GM19372 (cell line): ENCODE results near the gene SPG7.

Experiments
- ATAC-seq: cut with Tn5 transposase; IDR thresholded peaks from one replicate; pipeline ENCODE4 v1.9.1; 2021; ENCODE audit warnings: mild to moderate bottlenecking, low read depth, moderate library complexity; ENCODE audit not compliant: unreplicated experiment

Gene SPG7

DNA sequence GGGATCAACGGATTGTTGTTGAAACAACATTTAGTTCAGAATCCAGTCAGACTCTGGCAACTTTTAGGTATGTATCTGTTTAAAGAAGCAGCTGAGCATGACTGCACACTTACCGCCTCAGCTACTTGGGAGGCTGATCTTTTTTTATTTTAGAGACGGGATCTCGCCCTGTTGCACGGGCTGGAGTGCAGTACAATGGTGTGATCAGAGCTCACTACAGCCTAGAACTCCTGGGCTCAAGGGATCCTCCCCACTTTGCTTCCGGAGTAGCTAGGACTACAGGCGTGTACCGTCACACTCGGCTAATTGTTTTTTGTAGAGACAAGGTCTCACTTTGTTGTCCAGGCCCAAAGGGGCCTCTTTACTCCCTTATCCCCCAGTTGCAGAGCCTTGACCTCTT lies 2.3 kb downstream of the SPG7 start:
- ATAC-seq: no peak

DNA sequence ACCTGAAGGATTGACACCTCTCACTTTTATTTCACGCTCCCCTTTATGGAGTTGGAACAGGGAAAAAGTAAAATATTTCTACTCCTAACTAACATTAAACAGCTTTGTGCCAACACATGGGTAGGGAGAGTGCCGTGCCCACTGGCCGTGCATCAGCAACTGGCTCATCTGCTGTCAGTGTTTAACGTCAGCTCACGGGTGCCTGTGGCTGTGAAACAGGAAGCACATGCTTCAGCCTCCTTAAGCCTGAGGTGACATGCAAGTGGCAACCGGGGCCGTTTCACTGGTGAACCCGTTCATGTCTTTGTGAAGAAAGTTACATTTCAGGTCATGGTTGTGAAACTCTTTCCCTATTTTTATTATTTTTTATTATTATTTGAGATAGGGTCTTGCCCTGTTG lies 3.2 kb downstream of the SPG7 start:
- ATAC-seq: no peak

DNA sequence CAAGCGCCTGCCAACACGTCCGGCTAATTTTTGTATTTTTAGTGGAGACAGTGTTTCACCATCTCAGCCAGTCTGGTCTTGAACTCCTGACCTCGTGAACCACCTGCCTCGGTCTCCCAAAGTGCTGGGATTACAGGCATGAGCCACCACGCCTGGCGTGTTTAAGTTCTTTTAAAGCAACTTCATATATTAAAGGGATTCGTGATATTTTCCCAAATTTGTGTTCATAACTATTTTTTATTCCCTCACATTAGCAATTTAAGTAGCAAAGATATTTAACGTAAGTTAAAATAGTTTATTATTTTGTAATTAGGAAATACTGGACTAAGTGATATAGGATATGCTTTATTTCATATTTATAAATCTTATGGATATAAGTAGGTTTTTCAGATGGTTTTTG lies 4.2 kb downstream of the SPG7 start:
- ATAC-seq: no peak

DNA sequence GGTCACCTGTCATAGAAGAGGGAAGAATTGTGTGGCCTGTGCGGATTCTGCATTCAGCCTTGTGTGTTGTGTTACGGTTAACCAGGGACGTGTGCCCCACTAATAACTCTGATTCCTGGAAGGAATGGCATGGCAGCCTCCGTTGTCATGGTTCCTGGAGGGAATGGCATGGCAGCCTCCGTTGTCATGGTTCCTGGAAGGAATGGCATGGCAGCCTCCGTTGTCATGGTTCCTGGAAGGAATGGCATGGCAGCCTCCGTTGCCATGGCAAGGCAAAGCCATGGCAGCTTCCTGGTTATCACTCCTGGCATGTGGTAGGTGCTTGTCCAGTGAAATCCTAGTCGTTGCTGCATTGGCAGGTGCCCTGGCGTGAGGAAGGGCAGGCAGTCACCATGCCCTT lies 8.9 kb downstream of the SPG7 start:
- no peak for ATAC-seq

DNA sequence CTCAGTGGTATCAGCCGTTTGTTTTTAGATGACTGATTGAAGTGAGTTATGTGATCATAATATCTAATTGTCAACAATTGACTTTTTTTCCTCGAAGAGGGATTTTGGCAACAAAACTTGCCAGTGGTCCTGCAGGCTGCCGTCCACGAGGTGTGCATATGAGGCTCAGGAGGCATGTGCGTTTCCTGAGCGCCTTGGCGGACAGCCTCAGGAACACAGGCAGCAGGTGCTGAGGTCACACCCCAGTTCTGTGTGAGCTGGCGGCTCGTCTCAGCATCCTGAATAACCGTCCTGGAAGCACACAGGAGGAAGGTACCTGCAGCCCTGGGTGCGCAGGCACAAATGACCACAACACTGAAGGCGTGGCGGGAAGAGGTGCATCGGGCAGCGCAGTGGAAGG lies 11.7 kb downstream of the SPG7 start:
- ATAC-seq: no peak

DNA sequence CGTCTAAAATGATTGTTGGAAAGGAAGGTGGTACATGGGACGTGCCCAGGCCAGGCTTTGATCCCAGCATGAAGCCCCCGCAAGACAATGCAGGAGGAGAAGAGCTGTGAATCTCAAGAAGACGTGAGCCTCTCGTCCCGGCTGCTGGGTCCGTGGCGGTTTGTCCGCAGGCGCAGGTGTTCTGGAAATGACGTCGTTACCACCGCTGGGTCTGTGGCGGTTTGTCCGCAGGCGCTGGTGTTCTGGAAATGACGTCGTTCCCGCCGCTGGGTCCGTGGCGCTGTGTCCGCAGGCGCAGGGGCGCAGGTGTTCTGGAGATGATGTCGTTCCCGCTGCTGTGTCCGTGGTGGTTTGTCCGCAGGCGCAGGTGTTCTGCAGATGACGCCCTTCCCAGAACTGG lies 14.1 kb downstream of the SPG7 start:
- no peak for ATAC-seq

DNA sequence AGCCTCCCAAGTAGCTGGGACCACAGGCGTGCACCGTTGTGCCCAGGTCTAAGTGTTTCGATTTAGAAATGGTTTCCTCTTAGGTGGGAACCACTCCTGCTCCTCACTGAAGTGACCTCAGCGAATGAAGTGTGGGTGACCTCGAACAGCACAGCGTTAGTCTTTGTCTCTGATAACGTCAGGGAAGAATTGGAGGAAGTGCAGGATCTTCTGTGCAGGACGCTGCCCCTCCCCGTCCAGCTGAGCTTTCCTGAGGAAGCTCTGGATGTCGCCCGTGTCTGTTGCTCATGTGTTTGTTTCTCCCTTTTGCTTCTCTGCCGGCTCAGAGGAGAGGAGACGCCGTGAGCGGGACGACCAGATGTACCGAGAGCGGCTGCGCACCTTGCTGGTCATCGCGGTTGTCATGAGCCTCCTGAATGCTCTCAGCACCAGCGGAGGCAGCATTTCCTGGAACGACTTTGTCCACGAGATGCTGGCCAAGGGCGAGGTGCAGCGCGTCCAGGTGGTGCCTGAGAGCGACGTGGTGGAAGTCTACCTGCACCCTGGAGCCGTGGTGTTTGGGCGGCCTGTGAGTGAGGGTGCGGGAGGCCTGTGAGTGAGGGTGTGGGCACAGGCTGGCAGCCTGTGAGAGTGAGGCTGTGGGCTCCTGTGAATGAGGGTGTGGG lies 15.6 kb downstream of the SPG7 start:
- no peak for ATAC-seq

DNA sequence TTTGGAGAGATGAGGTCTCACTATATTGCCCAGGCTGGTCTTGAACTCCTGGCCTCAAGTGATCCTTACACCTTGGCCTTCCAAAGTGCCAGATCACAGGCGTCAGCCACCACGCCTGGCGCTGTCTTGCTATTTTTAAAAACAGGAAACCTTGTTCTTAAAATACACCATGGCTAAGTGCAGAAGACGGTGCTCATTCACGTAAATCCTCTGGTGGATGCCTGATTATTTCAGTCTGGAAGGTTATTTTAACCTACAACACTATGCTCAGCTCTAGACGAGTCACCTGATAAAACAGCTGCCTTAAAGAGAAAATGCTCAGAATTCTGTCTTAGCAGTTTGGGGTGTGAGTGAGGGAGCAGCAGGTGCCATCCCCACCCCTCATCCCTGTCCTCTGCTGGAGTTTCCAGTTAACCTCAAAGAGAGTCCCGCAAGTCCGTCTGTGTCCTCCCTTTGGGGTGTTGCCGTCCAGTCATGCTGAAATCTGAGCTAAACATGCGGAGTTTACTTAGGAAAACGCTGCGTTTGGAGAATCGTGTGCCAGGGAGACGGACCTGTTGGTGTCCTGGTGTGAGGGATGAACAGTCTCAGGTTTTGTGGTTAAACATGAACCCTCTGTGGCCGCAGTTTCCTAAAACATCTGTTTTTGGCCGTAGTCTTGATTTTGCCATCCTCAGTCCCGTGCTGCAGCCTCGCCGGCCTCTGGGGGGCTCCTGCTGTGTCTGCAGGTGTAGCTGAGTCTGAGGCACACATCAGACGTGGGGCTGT lies 17.1 kb downstream of the SPG7 start:
- ATAC-seq: no peak

DNA sequence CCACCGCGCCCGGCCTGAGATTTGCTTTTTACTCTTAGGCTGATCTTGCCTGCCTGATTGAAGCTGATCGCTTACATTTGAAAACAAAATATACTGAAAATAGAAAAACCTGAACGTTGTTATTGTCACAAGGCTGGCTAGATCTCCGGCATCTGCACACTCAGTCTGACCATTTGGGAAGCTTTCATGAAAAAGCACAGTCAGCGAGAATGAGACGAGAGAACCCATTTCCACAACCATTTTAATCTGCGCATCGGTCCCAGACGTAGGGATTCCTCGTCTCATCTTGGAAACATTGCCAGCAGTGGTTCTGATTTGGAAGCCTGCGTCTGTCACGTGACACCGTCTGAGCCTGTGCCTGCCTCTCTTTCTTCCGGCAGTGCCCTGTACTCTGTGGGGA lies 20.9 kb downstream of the SPG7 start:
- no peak for ATAC-seq

DNA sequence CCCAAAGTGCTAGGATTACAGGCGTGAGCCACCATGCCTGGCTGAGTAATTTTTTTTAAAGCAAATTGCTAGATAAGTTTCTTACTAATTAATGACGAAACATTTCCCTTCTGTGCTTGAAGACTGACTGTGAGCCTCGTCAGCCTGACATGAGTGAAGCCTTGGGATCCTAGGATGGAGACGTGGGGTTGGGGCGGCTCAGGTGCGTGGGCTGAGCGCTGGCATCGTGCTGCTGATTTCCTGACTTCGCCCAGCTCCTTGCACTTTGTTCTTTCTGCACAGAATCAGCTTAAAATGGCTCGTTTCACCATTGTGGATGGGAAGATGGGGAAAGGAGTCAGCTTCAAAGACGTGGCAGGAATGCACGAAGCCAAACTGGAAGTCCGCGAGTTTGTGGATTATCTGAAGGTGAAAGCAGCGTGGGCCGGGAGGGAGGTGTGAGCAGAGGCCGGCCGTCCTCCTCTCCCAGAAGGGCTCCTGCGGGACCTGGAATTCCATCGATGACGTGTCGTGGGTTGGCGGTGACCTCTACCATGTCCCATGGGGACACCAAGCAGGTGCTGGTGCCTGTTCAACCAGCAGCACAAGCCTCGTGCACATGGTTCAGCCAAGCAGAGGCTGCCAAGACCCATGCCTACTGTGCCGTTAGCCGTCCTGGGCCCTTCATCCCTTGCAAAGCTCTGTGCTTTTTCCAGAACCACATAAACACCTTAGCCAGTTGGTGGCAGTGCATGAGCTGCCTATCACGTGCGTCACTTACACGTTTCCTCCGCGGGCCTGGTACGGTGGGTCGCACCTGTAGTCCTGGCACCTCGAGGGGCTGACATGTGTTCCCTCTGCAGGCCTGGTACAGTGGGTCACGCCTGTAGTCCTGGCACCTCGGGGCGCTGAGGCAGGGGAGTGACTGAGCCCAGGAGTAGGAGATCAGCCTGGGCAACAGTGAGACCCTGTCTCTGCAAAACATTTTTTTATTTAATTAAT lies 22.5 kb downstream of the SPG7 start:
- ATAC-seq: no peak

DNA sequence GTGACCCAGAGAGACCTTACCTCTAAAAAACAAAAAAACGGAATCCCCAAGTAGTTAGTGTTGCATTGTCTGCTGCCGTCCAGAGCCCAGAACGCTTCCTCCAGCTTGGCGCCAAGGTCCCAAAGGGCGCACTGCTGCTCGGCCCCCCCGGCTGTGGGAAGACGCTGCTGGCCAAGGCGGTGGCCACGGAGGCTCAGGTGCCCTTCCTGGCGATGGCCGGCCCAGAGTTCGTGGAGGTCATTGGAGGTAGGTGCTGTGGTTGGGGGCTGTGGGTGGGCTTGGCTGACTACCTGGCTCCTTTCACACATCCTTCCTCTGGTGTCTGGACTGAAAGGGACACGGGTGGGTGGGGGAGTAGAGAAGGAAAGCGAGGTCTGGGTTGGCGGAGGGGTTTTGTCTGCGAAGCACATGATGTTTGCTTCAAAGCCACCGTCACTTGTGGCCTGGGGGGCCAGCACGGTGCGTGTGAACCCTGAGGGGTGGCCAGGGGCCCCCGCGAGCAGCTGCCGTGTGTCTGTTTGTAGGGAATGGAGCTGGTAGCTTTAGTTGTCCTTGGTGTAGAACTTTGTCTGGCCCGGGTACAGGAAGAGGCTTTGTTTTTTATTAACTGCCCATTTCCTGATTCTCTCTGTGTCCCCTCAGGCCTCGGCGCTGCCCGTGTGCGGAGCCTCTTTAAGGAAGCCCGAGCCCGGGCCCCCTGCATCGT lies 23.8 kb downstream of the SPG7 start:
- no peak for ATAC-seq

DNA sequence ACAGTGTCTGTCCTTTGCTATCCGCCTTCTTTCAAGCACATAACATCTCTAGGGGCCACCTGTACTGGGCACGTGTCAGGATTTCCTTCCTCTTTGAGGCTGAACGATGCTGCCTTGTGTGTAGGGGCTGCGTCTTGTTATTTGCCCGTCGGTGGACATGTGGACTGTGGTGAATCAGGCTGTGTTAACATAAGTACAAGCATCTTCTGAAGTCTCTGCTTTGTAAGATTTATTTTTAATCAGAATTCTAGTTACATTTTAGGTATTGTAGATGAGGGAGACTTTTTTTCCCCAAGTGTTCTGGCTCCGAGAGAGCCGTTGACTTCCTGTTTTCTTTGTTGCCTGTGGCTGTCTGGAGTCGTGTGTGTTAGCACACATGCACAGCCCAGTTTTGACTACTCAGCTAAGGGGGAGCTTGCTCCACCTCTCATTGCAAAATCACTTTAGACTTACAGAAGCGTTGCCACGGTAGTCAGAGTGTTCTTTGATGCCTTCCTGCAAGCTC lies 26.1 kb downstream of the SPG7 start:
- ATAC-seq: no peak

DNA sequence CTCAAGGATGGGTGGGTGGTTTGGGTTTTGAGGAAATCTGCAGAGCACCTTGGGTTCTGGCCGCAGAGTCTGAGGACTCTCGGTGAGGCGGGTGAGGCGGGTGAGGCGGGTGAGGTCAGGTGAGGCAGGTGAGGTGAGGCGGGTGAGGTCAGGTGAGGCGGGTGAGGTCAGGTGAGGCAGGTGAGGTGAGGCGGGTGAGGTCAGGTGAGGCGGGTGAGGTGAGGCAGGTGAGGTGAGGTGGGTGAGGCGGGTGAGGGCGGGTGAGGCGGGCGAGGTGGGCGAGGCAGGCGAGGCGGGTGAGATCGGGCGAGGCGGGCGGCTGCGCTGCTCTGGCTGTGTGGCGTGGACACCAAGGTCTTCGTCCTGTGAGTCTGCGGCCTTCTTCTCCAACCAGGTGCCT lies 28.2 kb downstream of the SPG7 start:
- ATAC-seq: no peak

DNA sequence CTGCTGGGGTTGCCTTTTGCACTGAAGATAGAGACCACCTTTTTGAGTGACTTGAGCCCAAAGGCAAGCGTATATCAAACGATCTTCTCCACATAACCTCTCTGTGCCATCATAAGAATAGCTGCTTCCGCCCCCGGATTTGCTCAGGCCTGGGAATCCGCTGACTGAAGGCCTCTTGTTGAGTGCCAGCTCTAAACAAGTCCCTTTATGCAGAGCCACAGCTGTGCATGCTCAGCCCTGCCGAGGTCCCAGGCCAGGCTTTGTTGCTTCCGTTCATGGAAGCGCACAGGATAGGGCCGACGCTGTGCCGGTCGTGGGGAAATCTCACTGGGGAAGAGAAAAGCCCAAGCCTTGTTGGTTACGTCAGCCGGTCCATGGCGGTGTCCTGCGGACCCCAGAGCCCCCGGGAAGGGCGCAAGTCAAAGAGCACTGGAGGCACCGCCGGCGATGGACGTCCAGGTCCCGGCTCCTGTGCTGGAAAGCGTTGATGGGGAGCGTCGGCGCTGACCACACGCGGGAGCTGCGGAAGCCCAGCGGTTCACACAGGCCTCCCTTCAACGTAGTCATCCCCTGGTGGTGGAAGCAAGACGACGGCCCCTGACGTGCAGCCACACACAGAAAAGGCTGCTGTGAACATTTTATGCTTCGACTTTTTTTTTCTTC lies 28.8 kb downstream of the SPG7 start:
- no peak for ATAC-seq

DNA sequence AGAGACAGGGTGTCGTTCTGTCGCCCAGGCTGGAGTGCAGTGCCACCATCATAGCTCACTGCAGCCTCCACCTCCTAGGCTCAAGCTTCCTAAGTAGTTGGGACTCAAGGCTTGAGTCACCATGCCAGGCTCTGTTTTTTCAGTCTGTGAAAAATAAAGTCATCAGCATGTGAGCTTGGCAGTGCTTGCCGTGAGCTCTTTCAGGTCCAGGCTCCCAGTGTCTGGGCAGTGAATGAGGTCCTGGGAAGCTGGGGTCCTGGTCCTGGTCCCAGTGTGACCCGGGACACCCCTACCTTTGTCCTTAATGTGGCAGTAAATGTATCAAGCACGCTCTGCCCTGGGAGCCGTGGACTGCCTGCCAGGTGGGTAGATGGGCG lies 29.3 kb downstream of the SPG7 start:
- ATAC-seq: no peak

DNA sequence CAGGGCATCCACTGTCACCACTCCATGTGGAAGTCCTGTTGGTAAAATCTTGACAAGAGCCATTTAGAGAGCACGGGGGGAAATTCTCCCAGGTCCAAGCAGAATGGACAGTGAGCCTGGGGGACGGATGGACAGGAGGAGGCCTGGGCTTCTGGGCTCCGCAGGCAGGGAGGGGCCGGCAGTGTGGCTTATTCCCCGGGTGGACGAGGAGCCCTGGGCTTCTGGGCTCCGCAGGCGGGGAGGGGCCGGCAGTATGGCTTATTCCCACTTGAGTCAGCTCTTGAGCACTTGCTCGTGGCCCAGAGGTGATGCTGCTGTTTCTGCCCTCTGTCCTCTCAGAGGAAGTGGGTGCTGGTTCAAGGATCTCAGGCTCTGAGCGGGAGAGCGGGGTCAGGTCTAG lies 30.1 kb downstream of the SPG7 start:
- no peak for ATAC-seq

DNA sequence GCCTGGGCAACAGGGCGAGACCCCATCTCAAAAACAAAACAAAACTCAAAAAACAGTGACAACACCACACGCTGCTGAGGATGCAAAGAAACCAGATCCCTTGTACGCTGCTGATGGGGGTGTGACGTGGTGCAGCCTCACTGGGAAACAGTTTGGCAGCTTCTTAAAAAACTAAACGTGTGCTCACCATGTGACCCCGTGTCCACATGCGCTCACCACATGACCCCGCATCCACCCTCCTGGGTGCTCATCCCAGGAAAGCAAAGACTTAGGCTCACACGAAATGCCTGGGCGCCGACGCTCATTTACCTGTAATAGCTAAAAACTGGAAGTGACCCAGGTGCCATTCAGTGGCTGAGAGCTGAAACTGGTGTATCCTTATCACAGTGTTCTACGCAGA lies 32.4 kb downstream of the SPG7 start:
- no peak for ATAC-seq

DNA sequence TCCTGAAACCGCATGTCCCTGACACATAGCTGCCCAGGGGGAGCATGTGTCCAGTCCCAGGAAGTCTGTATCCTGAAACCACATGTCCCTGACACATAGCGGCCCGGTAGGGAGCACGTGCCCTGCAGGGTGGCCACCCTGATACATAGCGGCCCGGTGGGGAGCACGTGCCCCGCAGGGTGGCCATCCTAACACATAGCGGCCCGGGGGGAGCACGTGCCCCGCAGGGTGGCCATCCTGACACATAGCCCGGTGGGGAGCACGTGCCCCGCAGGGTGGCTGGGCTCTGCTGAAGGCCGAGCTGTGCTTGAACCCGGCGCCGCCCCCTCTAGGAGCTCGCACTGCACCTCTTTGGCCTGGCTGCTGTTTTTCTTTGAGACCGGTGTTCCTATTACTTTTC lies 33.6 kb downstream of the SPG7 start:
- ATAC-seq: no peak

DNA sequence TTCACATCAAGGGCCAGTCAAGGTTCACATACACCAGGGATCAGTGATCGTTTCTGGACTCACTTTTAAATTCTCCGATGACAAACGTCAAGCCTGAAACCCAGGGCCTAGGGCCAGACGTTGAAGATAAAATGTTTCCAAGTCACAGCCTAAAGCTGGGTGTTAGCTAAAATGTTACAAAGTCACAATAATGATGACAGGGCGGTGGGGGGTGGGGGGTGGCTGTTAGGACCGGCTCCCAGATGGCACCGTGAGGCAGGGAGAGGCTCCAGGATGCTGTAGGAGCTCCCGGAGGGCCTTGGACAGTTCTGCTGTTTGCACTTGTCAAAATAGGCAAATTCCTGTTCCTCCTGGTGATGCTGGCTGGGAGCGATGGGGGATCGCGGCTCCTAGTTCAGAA lies 35.9 kb downstream of the SPG7 start:
- no peak for ATAC-seq

DNA sequence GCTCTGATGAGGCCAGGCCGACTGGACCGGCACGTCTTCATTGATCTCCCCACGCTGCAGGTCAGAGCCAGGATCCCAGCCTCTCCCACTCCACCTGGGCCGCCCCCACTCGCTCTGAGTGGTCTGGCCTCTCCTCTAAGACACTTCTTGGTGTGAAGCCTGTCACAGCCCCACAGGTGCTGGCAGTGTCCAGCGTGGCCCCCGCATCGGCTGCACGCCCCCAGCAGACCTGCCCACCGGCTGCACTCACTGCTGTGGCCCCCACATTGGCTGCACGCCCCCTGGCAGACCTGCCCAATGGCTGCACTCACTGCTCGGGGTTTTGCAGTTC lies 36.5 kb downstream of the SPG7 start:
- no peak for ATAC-seq
